Skeletal muscle satellite cell (primary cell): ENCODE measurements around the gene EDC4.

ENCODE experiments used
- H3K27me3 ChIP-seq: 2 replicates; pipeline ENCODE4 v1.7.0; 2013; ENCODE audit warnings: low read length; ENCODE audit not compliant: control insufficient read depth, insufficient read depth
- H3K36me3 ChIP-seq: 2 replicates; pipeline ENCODE4 v1.7.0; 2013; ENCODE audit warnings: mild to moderate bottlenecking, control low read depth, low read length; ENCODE audit not compliant: insufficient read depth
- H3K4me1 ChIP-seq: 2 replicates; pipeline ENCODE4 v1.7.0; 2013; ENCODE audit warnings: low read length; ENCODE audit not compliant: control insufficient read depth, insufficient read depth
- H3K4me2 ChIP-seq: 2 replicates; pipeline ENCODE4 v1.7.0; 2013; ENCODE audit warnings: mild to moderate bottlenecking, low read length
- H3K4me3 ChIP-seq: 2 replicates; pipeline ENCODE4 v1.7.0; 2013; ENCODE audit warnings: low read length
- H3K9ac ChIP-seq: 2 replicates; pipeline ENCODE4 v1.7.0; 2013; ENCODE audit warnings: mild to moderate bottlenecking, low read depth, low read length, moderate library complexity
- H3K9me3 ChIP-seq: replicated peaks from 2 replicates; pipeline ENCODE4 v1.7.0; 2013; ENCODE audit warnings: mild to moderate bottlenecking, control low read depth, low read length

EDC4 gene

GRCh38 chr16:67917140-67917851 lies 44.4 kb downstream of the EDC4 start:
- H3K4me2 ChIP-seq = peak overlapping the region; percentile 15

GRCh38 chr16:67917852-67918236 lies 45.0 kb downstream of the EDC4 start:
- Histone ChIP-seq H3K9ac (no peak overlapping the region), H3K4me3 (no peak overlapping the region), H3K36me3 (peaks cover 13% of the 10 kb centered on the region), H3K4me1 (peaks cover 17% of the 10 kb centered on the region), H3K9me3 (no peaks in the 10 kb centered on the region), H3K4me2 (peak overlapping the region; percentile 15), H3K27me3 (no peaks in the 10 kb centered on the region)

More at GRCh38 chr16:67917140-67917851, 44.4 kb downstream of the EDC4 start:
- H3K27me3 ChIP-seq = no peaks in the 10 kb centered on the region
- H3K36me3 ChIP-seq = peaks cover 13% of the 10 kb centered on the region
- no peak overlapping the region for H3K4me3 ChIP-seq
- no peak overlapping the region for H3K9ac ChIP-seq
- no peaks in the 10 kb centered on the region for H3K9me3 ChIP-seq
- peaks cover 17% of the 10 kb centered on the region for H3K4me1 ChIP-seq

- Histone ChIP-seq H3K9me3 (no peaks in the 10 kb centered on the region), H3K4me3 (no peak overlapping the region), H3K4me1 (peaks cover 17% of the 10 kb centered on the region), H3K36me3 (peaks cover 23% of the 10 kb centered on the region), H3K9ac (no peak overlapping the region), H3K27me3 (no peaks in the 10 kb centered on the region), H3K4me2 (no peak overlapping the region)
Measured at GRCh38 chr16:67919622-67920221, 46.9 kb downstream of the EDC4 start.

- Histone ChIP-seq H3K4me1 (peaks cover 24% of the 10 kb centered on the region), H3K27me3 (no peaks in the 10 kb centered on the region), H3K36me3 (peaks cover 16% of the 10 kb centered on the region), H3K9me3 (no peaks in the 10 kb centered on the region), H3K4me2 (no peak overlapping the region), H3K9ac (no peak overlapping the region), H3K4me3 (no peak overlapping the region)
Measured at GRCh38 chr16:67922221-67922620, 49.4 kb downstream of the EDC4 start.

- no peak overlapping the region for H3K4me3 ChIP-seq
- peaks cover 19% of the 10 kb centered on the region for H3K4me1 ChIP-seq
- no peak overlapping the region for H3K4me2 ChIP-seq
- H3K9ac ChIP-seq = no peak overlapping the region
- peaks cover 21% of the 10 kb centered on the region for H3K36me3 ChIP-seq
- no peaks in the 10 kb centered on the region for H3K9me3 ChIP-seq
- H3K27me3 ChIP-seq = no peaks in the 10 kb centered on the region
Measured at GRCh38 chr16:67922740-67923139, 49.9 kb downstream of the EDC4 start.

GRCh38 chr16:67923414-67924116 lies 50.7 kb downstream of the EDC4 start:
- no peak overlapping the region for H3K4me3 ChIP-seq
- H3K27me3 ChIP-seq = no peaks in the 10 kb centered on the region
- H3K4me1 ChIP-seq = peaks cover 13% of the 10 kb centered on the region
- H3K36me3 ChIP-seq = peaks cover 27% of the 10 kb centered on the region
- H3K4me2 ChIP-seq = no peak overlapping the region
- H3K9me3 ChIP-seq = no peaks in the 10 kb centered on the region
- H3K9ac ChIP-seq = no peak overlapping the region

GRCh38 chr16:67924140-67924906 lies 51.5 kb downstream of the EDC4 start:
- Histone ChIP-seq H3K4me2 (no peak overlapping the region), H3K4me3 (no peak overlapping the region), H3K9ac (no peak overlapping the region), H3K36me3 (peaks cover 32% of the 10 kb centered on the region), H3K27me3 (no peaks in the 10 kb centered on the region), H3K9me3 (no peaks in the 10 kb centered on the region), H3K4me1 (peaks cover 13% of the 10 kb centered on the region)

GRCh38 chr16:67926181-67926750 lies 53.4 kb downstream of the EDC4 start:
- H3K36me3 ChIP-seq = peaks cover 27% of the 10 kb centered on the region
- H3K27me3 ChIP-seq = no peaks in the 10 kb centered on the region
- H3K9me3 ChIP-seq = no peaks in the 10 kb centered on the region
- H3K9ac ChIP-seq = peak overlapping the region; percentile 23
- H3K4me2 ChIP-seq = peak overlapping the region; percentile 24
- H3K4me3 ChIP-seq = no peak overlapping the region
- H3K4me1 ChIP-seq = peaks cover 13% of the 10 kb centered on the region

- H3K4me2 ChIP-seq = no peak overlapping the region
- H3K36me3 ChIP-seq = peaks cover 27% of the 10 kb centered on the region
- H3K27me3 ChIP-seq = no peaks in the 10 kb centered on the region
- no peaks in the 10 kb centered on the region for H3K9me3 ChIP-seq
- H3K4me3 ChIP-seq = no peak overlapping the region
- no peak overlapping the region for H3K9ac ChIP-seq
- H3K4me1 ChIP-seq = peaks cover 13% of the 10 kb centered on the region
Measured at GRCh38 chr16:67927131-67927941, 54.5 kb downstream of the EDC4 start.

- Histone ChIP-seq H3K4me1 (peaks cover 13% of the 10 kb centered on the region), H3K36me3 (peaks cover 27% of the 10 kb centered on the region), H3K4me3 (no peak overlapping the region), H3K9ac (no peak overlapping the region), H3K27me3 (no peaks in the 10 kb centered on the region), H3K4me2 (no peak overlapping the region), H3K9me3 (no peaks in the 10 kb centered on the region)
Measured at GRCh38 chr16:67928147-67928546, 55.3 kb downstream of the EDC4 start.
